Left ventricle myocardium inferior (tissue), 1 donor: ENCODE measurements around the gene LDLRAD3. TPM values are rescaled to one million over a fixed set of nuclear protein-coding genes. Genes with fewer than 3 reads are reported as not detected.

Experiments
- DNase-seq: peaks from one replicate; pipeline ENCODE4 v3.0.0-alpha.2; 2020
- H3K27ac ChIP-seq: fragments of 200-600 bp; replicated peaks from 2 replicates; pipeline ENCODE4 v1.8.0; 2021
- H3K27me3 ChIP-seq: fragments of 200-600 bp; 2 replicates; pipeline ENCODE4 v1.8.0; 2021; ENCODE audit warnings: low read depth
- H3K36me3 ChIP-seq: fragments of 200-600 bp; 2 replicates; pipeline ENCODE4 v1.8.0; 2021
- H3K4me1 ChIP-seq: fragments of 200-600 bp; 2 replicates; pipeline ENCODE4 v1.8.0; 2021
- H3K4me3 ChIP-seq: fragments of 200-600 bp; 2 replicates; pipeline ENCODE4 v1.8.0; 2021; ENCODE audit warnings: mild to moderate bottlenecking, moderate library complexity
- H3K9me3 ChIP-seq: fragments of 200-600 bp; replicated peaks from 2 replicates; pipeline ENCODE4 v1.8.0; 2021
- intact Hi-C: fragments of 100-400 bp; cut with micrococcal nuclease; formaldehyde crosslinking; loops from one replicate; pipeline ENCODE4 v1.11.0; 2022
- total RNA-seq: library from RNA; stranded (reverse); fragmentation: NEBNext Ultra II Directional; extraction: Animal tissue kit (Norgen Biotek cat#: 25700); gene quantifications from one replicate; pipeline ENCODE4 v1.2.1, GENCODE V29; 2021
- TF ChIP-seq, protein P1 (sequence below): fragments of 200-600 bp; IDR thresholded peaks from 2 replicates; pipeline ENCODE4 v1.8.0; 2021; ENCODE audit warnings: antibody characterized with exemption, mild to moderate bottlenecking, borderline replicate concordance
- donor health status: DM: no; HTN: yes; CAD: no; lungs with severe emphysema.

LDLRAD3 gene
- total RNA-seq, 1 donor from 2014 or later = 1.0 TPM

DNA sequence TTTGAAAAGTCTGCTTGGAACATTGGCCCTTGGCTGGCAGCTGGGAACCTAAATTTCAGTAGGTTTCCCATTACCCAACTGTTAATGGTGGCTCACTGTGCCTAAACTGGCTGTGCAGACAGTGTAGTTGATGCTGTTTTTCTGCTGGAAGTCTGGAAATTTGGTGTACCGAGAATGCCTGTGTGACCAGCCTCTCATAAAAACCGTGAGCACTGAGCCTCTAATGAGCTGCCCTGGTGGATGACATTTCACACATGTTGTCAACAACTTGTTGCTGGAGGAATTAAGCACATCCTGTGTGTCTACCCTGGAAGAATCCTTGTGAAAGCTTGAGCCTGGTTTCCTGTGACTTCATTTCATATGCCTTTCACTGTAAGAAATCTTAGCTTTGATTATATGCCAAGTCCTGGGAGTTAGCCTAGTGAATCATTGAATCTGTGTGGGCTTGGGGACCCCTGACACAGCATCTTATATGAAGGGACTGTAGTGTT is 131.1 kb downstream of the LDLRAD3 start:
- H3K27ac ChIP-seq = no peak overlapping the region

DNA sequence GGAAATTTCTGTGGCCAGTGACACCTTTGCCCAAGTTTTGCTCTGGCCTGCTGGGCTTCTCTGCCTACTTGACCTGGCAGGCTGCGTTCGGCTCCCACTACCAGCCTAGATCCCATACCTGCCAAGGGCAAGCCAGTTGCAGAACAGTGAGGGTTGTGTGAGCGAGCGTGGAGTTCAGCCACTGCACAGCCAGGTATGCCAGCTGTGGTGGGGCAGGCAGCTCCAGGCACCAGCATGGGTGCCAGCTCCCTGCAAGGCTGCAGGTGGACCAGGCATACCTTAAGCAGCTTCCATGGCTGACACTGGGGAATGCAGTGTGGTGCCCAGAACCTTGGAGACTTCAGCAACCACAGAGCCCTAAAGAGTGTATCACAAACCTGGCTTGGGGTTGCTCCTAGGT is 133.5 kb downstream of the LDLRAD3 start:
- TF ChIP-seq, protein P1, sequence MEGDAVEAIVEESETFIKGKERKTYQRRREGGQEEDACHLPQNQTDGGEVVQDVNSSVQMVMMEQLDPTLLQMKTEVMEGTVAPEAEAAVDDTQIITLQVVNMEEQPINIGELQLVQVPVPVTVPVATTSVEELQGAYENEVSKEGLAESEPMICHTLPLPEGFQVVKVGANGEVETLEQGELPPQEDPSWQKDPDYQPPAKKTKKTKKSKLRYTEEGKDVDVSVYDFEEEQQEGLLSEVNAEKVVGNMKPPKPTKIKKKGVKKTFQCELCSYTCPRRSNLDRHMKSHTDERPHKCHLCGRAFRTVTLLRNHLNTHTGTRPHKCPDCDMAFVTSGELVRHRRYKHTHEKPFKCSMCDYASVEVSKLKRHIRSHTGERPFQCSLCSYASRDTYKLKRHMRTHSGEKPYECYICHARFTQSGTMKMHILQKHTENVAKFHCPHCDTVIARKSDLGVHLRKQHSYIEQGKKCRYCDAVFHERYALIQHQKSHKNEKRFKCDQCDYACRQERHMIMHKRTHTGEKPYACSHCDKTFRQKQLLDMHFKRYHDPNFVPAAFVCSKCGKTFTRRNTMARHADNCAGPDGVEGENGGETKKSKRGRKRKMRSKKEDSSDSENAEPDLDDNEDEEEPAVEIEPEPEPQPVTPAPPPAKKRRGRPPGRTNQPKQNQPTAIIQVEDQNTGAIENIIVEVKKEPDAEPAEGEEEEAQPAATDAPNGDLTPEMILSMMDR = no peak
- H3K27me3 ChIP-seq = peaks cover 4% of the 10 kb centered on the region
- intact Hi-C loops = no loop called here
- H3K4me3 ChIP-seq = no peak overlapping the region
- peaks cover 14% of the 10 kb centered on the region for H3K4me1 ChIP-seq
- H3K9me3 ChIP-seq = peaks cover 10% of the 10 kb centered on the region
- no peak overlapping the region for H3K27ac ChIP-seq
- peaks cover 4% of the 10 kb centered on the region for H3K36me3 ChIP-seq
- no peak for DNase-seq

More for the DNA sequence above, 131.1 kb downstream of the LDLRAD3 start:
- peaks cover 10% of the 10 kb centered on the region for H3K9me3 ChIP-seq
- no peak for DNase-seq
- TF ChIP-seq, protein P1 = no peak
- peaks cover 14% of the 10 kb centered on the region for H3K4me1 ChIP-seq
- no peaks in the 10 kb centered on the region for H3K27me3 ChIP-seq
- intact Hi-C loops = no loop called here
- H3K36me3 ChIP-seq = no peaks in the 10 kb centered on the region
- no peak overlapping the region for H3K4me3 ChIP-seq

- Histone ChIP-seq H3K9me3 (peaks cover 10% of the 10 kb centered on the region), H3K36me3 (peaks cover 7% of the 10 kb centered on the region), H3K4me3 (no peak overlapping the region), H3K27me3 (peaks cover 6% of the 10 kb centered on the region), H3K4me1 (peaks cover 12% of the 10 kb centered on the region), H3K27ac (no peak overlapping the region)
- DNase-seq = no peak
- TF ChIP-seq, protein P1 = no peak
- intact Hi-C loops = no loop called here
These were observed 134.2 kb downstream of the LDLRAD3 start for GRCh38 chr11:36077886-36078685.

- TF ChIP-seq, protein P1 = no peak
- no peak for DNase-seq
- intact Hi-C loops = no loop called here
These were observed 134.8 kb downstream of the LDLRAD3 start for GRCh38 chr11:36078686-36079055.

GRCh38 chr11:36079878-36080675 is 136.2 kb downstream of the LDLRAD3 start:
- Histone ChIP-seq H3K4me3 (no peak overlapping the region), H3K27ac (no peak overlapping the region), H3K27me3 (peaks cover 6% of the 10 kb centered on the region), H3K4me1 (no peaks in the 10 kb centered on the region), H3K9me3 (peaks cover 15% of the 10 kb centered on the region), H3K36me3 (peaks cover 7% of the 10 kb centered on the region)
- no peak for DNase-seq
- TF ChIP-seq, protein P1 = no peak
- intact Hi-C loops = no loop called here

More at GRCh38 chr11:36078686-36079055, 134.8 kb downstream of the LDLRAD3 start:
- H3K4me1 ChIP-seq = peaks cover 6% of the 10 kb centered on the region
- peaks cover 7% of the 10 kb centered on the region for H3K36me3 ChIP-seq
- H3K27me3 ChIP-seq = peaks cover 6% of the 10 kb centered on the region
- H3K4me3 ChIP-seq = no peak overlapping the region
- no peak overlapping the region for H3K27ac ChIP-seq
- H3K9me3 ChIP-seq = peaks cover 10% of the 10 kb centered on the region
